Neural crest cell (in vitro differentiated cells): ENCODE measurements around the gene RNH1. TPM values are rescaled to one million over a fixed set of nuclear protein-coding genes. Genes with fewer than 3 reads are reported as not detected.

Experiments used
- DNase-seq: peaks from one replicate; pipeline ENCODE4 v3.0.0; 2021; ENCODE audit warnings: low read depth, mixed read lengths, low spot score
- H3K27ac Mint-ChIP-seq: one replicate; pipeline ENCODE4 v1.8.0; 2021; ENCODE audit warnings: mild to moderate bottlenecking, mixed read lengths; ENCODE audit not compliant: unreplicated experiment
- H3K27me3 Mint-ChIP-seq: 2 replicates; pipeline ENCODE4 v1.8.0; 2021; ENCODE audit warnings: low read depth, mild to moderate bottlenecking, mixed read lengths
- H3K36me3 Mint-ChIP-seq: 2 replicates; pipeline ENCODE4 v1.8.0; 2021; ENCODE audit warnings: low read depth, mild to moderate bottlenecking, mixed read lengths
- H3K4me1 Mint-ChIP-seq: 2 replicates; pipeline ENCODE4 v1.8.0; 2021; ENCODE audit warnings: mixed read lengths
- H3K4me3 Mint-ChIP-seq: one replicate; pipeline ENCODE4 v1.8.0; 2021; ENCODE audit warnings: mild to moderate bottlenecking, mixed read lengths
- H3K9me3 Mint-ChIP-seq: 2 replicates; pipeline ENCODE4 v1.8.0; 2021; ENCODE audit warnings: mixed read lengths
- CTCF ChIP-seq: fragments of 200-600 bp; sonication (generic); conservative IDR thresholded peaks from 2 replicates; pipeline ENCODE4 v1.5.0; 2021; ENCODE audit warnings: antibody characterized with exemption, mild to moderate bottlenecking
- total RNA-seq: library from RNA; stranded (reverse); gene quantifications from 2 replicates; pipeline ENCODE4 v1.2.1, GENCODE V29; 2021

The RNH1 gene
- total RNA-seq, 1 donor from 2014 or later = 71.1 TPM

- Mint-ChIP-seq H3K27me3 (peaks cover 7% of the 10 kb centered on the region), H3K9me3 (no peaks in the 10 kb centered on the region), H3K4me3 (no peak overlapping the region), H3K27ac (no peak overlapping the region), H3K36me3 (no peaks in the 10 kb centered on the region), H3K4me1 (no peaks in the 10 kb centered on the region)
- DNase-seq = no peak
- no peak for TF ChIP-seq CTCF
Measured at GRCh38 chr11:548700-549603, 41.9 kb upstream of the RNH1 start.

- DNase-seq = no peak
- no peaks in the 10 kb centered on the region for H3K9me3 Mint-ChIP-seq
Measured at GRCh38 chr11:545171-545570, 38.1 kb upstream of the RNH1 start.

GRCh38 chr11:544817-545166 lies 37.8 kb upstream of the RNH1 start:
- Mint-ChIP-seq H3K27ac (no peak overlapping the region), H3K4me3 (no peak overlapping the region), H3K4me1 (no peaks in the 10 kb centered on the region), H3K36me3 (no peaks in the 10 kb centered on the region), H3K9me3 (no peaks in the 10 kb centered on the region), H3K27me3 (peaks cover 3% of the 10 kb centered on the region)
- no peak for DNase-seq
- TF ChIP-seq CTCF = no peak

More at GRCh38 chr11:545171-545570, 38.1 kb upstream of the RNH1 start:
- Mint-ChIP-seq H3K36me3 (no peaks in the 10 kb centered on the region), H3K4me1 (no peaks in the 10 kb centered on the region), H3K27ac (peak overlapping the region; percentile 27), H3K4me3 (no peak overlapping the region), H3K27me3 (peaks cover 3% of the 10 kb centered on the region)
- no peak for TF ChIP-seq CTCF

- H3K4me3 Mint-ChIP-seq = no peak overlapping the region
- no peaks in the 10 kb centered on the region for H3K36me3 Mint-ChIP-seq
- peaks cover 10% of the 10 kb centered on the region for H3K27me3 Mint-ChIP-seq
- H3K27ac Mint-ChIP-seq = no peak overlapping the region
- no peak for DNase-seq
- H3K4me1 Mint-ChIP-seq = no peaks in the 10 kb centered on the region
- no peak for TF ChIP-seq CTCF
- H3K9me3 Mint-ChIP-seq = no peaks in the 10 kb centered on the region
Measured at GRCh38 chr11:541433-541885, 34.4 kb upstream of the RNH1 start.

GRCh38 chr11:540583-541432 lies 33.8 kb upstream of the RNH1 start:
- TF ChIP-seq CTCF = no peak
- Mint-ChIP-seq H3K9me3 (no peaks in the 10 kb centered on the region), H3K4me3 (no peak overlapping the region), H3K27me3 (peaks cover 14% of the 10 kb centered on the region), H3K36me3 (no peaks in the 10 kb centered on the region), H3K27ac (no peak overlapping the region), H3K4me1 (peaks cover 4% of the 10 kb centered on the region)
- no peak for DNase-seq
